HG03575 (cell line): ENCODE measurements around the gene PPTC7.
"Not testable (repeated sequence)": the region's sequence is repeated elsewhere in the genome, so short reads cannot be mapped to it uniquely, and the experiment has no call there.

Source experiments
- ATAC-seq: cut with Tn5 transposase; IDR thresholded peaks from one replicate; pipeline ENCODE4 v1.9.1; 2021; ENCODE audit not compliant: unreplicated experiment, insufficient number of reproducible peaks, low FRiP score; ENCODE audit errors: extremely low read depth

PPTC7 gene

GRCh38 chr12:110583137-110584059, at the start of gene PPTC7:
TSS of gene PPTC7 (minus strand) at chr12:110583318. CDS start at chr12:110583031, 287 bp downstream.
- no peak for ATAC-seq

- ATAC-seq, result no peak
Measured at GRCh38 chr12:110627500-110628195, 44.5 kb upstream of the PPTC7 start.

- ATAC-seq, result no peak
Measured at GRCh38 chr12:110622582-110622981, 39.5 kb upstream of the PPTC7 start.

- no peak for ATAC-seq
Measured at GRCh38 chr12:110619534-110619953, 36.4 kb upstream of the PPTC7 start.

GRCh38 chr12:110616471-110617115, 33.5 kb upstream of the PPTC7 start:
- ATAC-seq, result no peak

GRCh38 chr12:110615171-110615570, 32.1 kb upstream of the PPTC7 start:
- no peak for ATAC-seq

- ATAC-seq, result peak; percentile 86
Measured at GRCh38 chr12:110613771-110614684, 30.9 kb upstream of the PPTC7 start, which contains the start of gene TCTN1. TSS of gene TCTN1 (plus strand) at chr12:110614129. CDS start at chr12:110614183, 54 bp downstream.

- ATAC-seq, result no peak
Measured at GRCh38 chr12:110613071-110613770, 30.1 kb upstream of the PPTC7 start.

- no peak for ATAC-seq
Measured at GRCh38 chr12:110606253-110606611, 23.1 kb upstream of the PPTC7 start.

GRCh38 chr12:110602085-110602814, 19.1 kb upstream of the PPTC7 start:
- ATAC-seq, result not testable (repeated sequence)

- no peak for ATAC-seq
Measured at GRCh38 chr12:110600254-110600653, 17.1 kb upstream of the PPTC7 start.

- no peak for ATAC-seq
Measured at GRCh38 chr12:110599334-110599733, 16.2 kb upstream of the PPTC7 start.

GRCh38 chr12:110597885-110598284, 14.8 kb upstream of the PPTC7 start:
- ATAC-seq, result no peak

- not testable (repeated sequence) for ATAC-seq
Measured at GRCh38 chr12:110592919-110593318, 9.8 kb upstream of the PPTC7 start.

GRCh38 chr12:110592078-110592477, 9.0 kb upstream of the PPTC7 start:
- no peak for ATAC-seq

GRCh38 chr12:110591451-110592051, 8.4 kb upstream of the PPTC7 start:
- ATAC-seq, result no peak

GRCh38 chr12:110590806-110591326, 7.7 kb upstream of the PPTC7 start:
- no peak for ATAC-seq
